KMS-11 (cell line): ENCODE data around the gene MADD.

Experiments used
- H2AFZ ChIP-seq: fragments of 200-600 bp; sonication (generic); 2 replicates; pipeline ENCODE4 v1.6.1; 2016; ENCODE audit warnings: antibody characterized with exemption, mixed run types, low read depth
- H3K27ac ChIP-seq: fragments of 200-600 bp; sonication (generic); 2 replicates; pipeline ENCODE4 v1.6.1; 2016; ENCODE audit warnings: mild to moderate bottlenecking, mixed run types
- H3K27me3 ChIP-seq: fragments of 200-600 bp; sonication (generic); 2 replicates; pipeline ENCODE4 v1.6.1; 2017; ENCODE audit warnings: mild to moderate bottlenecking, low read depth, mixed run types, moderate library complexity; ENCODE audit not compliant: insufficient read depth
- H3K36me3 ChIP-seq: fragments of 200-600 bp; sonication (generic); 2 replicates; pipeline ENCODE4 v1.6.1; 2017; ENCODE audit warnings: mild to moderate bottlenecking, mixed run types; ENCODE audit not compliant: insufficient read depth
- H3K4me1 ChIP-seq: fragments of 200-600 bp; sonication (generic); 2 replicates; pipeline ENCODE4 v1.6.1; 2016; ENCODE audit warnings: mild to moderate bottlenecking, low read depth, mixed run types; ENCODE audit not compliant: poor library complexity, severe bottlenecking
- H3K4me2 ChIP-seq: fragments of 200-600 bp; sonication (generic); 2 replicates; pipeline ENCODE4 v1.7.0; 2016; ENCODE audit warnings: mild to moderate bottlenecking, mixed run types
- H3K4me3 ChIP-seq: fragments of 200-600 bp; sonication (generic); IDR thresholded peaks from 2 replicates; pipeline ENCODE4 v1.6.1; 2017; ENCODE audit warnings: low read depth, low read length, mixed read lengths; ENCODE audit not compliant: insufficient read depth
- H3K79me2 ChIP-seq: fragments of 200-600 bp; sonication (generic); 2 replicates; pipeline ENCODE4 v1.6.1; 2016; ENCODE audit warnings: low read depth, mixed run types; ENCODE audit not compliant: insufficient read depth
- H3K9ac ChIP-seq: fragments of 200-600 bp; sonication (generic); 2 replicates; pipeline ENCODE4 v1.6.1; 2016; ENCODE audit warnings: mild to moderate bottlenecking, mixed run types
- H4K20me1 ChIP-seq: fragments of 200-600 bp; sonication (generic); 2 replicates; pipeline ENCODE4 v1.6.1; 2016; ENCODE audit warnings: mild to moderate bottlenecking, mixed run types; ENCODE audit not compliant: insufficient read depth
- CTCF ChIP-seq: fragments of 200-600 bp; sonication (generic); conservative IDR thresholded peaks from 2 replicates; pipeline ENCODE4 v1.6.1; 2017; ENCODE audit warnings: low read depth, mild to moderate bottlenecking, antibody characterized with exemption, low read length, moderate library complexity, mixed read lengths

MADD gene

GRCh38 chr11:47325271-47326041 is 55.5 kb downstream of the MADD start:
- Histone ChIP-seq H3K79me2 (no peaks in the 10 kb centered on the region), H3K4me3 (no peak overlapping the region), H3K27ac (peak overlapping the region; percentile 24; the same call in 1 of the 2 replicates), H3K4me2 (peak overlapping the region; percentile 37; the same call in 1 of the 2 replicates), H3K4me1 (peaks cover 19% of the 10 kb centered on the region), H2AFZ (no peak overlapping the region; the same call in 1 of the 2 replicates), H4K20me1 (no peaks in the 10 kb centered on the region), H3K36me3 (no peaks in the 10 kb centered on the region), H3K9ac (no peak overlapping the region; the same call in 1 of the 2 replicates), H3K27me3 (no peaks in the 10 kb centered on the region)
- TF ChIP-seq CTCF = no peak

GRCh38 chr11:47326198-47326597 is 56.3 kb downstream of the MADD start:
- H3K4me3 ChIP-seq = no peak overlapping the region
- H2AFZ ChIP-seq = no peak overlapping the region
- no peaks in the 10 kb centered on the region for H3K79me2 ChIP-seq
- no peak overlapping the region; the same call in 1 of the 2 replicates for H3K9ac ChIP-seq
- H3K27me3 ChIP-seq = no peaks in the 10 kb centered on the region
- no peaks in the 10 kb centered on the region for H4K20me1 ChIP-seq
- H3K27ac ChIP-seq = peak overlapping the region; percentile 24; the same call in 1 of the 2 replicates
- peaks cover 19% of the 10 kb centered on the region for H3K4me1 ChIP-seq
- peak overlapping the region; percentile 37; the same call in 1 of the 2 replicates for H3K4me2 ChIP-seq
- no peak for TF ChIP-seq CTCF
- no peaks in the 10 kb centered on the region for H3K36me3 ChIP-seq

- H3K79me2 ChIP-seq = no peaks in the 10 kb centered on the region
- H2AFZ ChIP-seq = no peak overlapping the region
- H3K4me1 ChIP-seq = peaks cover 19% of the 10 kb centered on the region
- no peak overlapping the region for H3K4me2 ChIP-seq
- no peak for TF ChIP-seq CTCF
- H3K9ac ChIP-seq = no peak overlapping the region
- no peak overlapping the region for H3K27ac ChIP-seq
- no peaks in the 10 kb centered on the region for H3K36me3 ChIP-seq
- H3K4me3 ChIP-seq = no peak overlapping the region
- no peaks in the 10 kb centered on the region for H4K20me1 ChIP-seq
- no peaks in the 10 kb centered on the region for H3K27me3 ChIP-seq
Observed at GRCh38 chr11:47327025-47327424, 57.1 kb downstream of the MADD start.

- peaks cover 19% of the 10 kb centered on the region for H3K4me1 ChIP-seq
- no peak for TF ChIP-seq CTCF
- H3K27ac ChIP-seq = no peak overlapping the region
- no peak overlapping the region for H3K4me2 ChIP-seq
- no peaks in the 10 kb centered on the region for H3K27me3 ChIP-seq
- no peaks in the 10 kb centered on the region for H3K36me3 ChIP-seq
- H2AFZ ChIP-seq = no peak overlapping the region
- H3K9ac ChIP-seq = no peak overlapping the region
- H3K79me2 ChIP-seq = no peaks in the 10 kb centered on the region
- H4K20me1 ChIP-seq = no peaks in the 10 kb centered on the region
- no peak overlapping the region for H3K4me3 ChIP-seq
Observed at GRCh38 chr11:47327949-47328348, 58.0 kb downstream of the MADD start.
